Loucy (cell line): Measurements from ENCODE around the gene CYGB.

Experiments
- CTCF ChIP-seq: fragments of 200-600 bp; sonication (generic); conservative IDR thresholded peaks from 2 replicates; pipeline ENCODE4 v1.5.1; 2014; ENCODE audit warnings: mild to moderate bottlenecking, antibody characterized with exemption, low read length
- EZH2phosphoT487 ChIP-seq: fragments of 200-600 bp; IDR thresholded peaks from 2 replicates; pipeline ENCODE4 v1.6.1; 2018; ENCODE audit warnings: antibody characterized with exemption, mild to moderate bottlenecking, moderate library complexity, borderline replicate concordance

- TF ChIP-seq CTCF (no peak), EZH2phosphoT487 (no peak)
Observed at GRCh38 chr17:76492123-76492988, 45.2 kb downstream of the CYGB start.
